HepG2 (cell line): ENCODE results near the gene DAPK1.

Experiments
- BHLHE40 ChIP-seq: IDR thresholded peaks from 2 replicates; pipeline ENCODE4 v1.6.1; 2011; ENCODE audit warnings: low read length, improper control_type of control experiment
- GABPA ChIP-seq, 2 experiments: IDR thresholded peaks; 2 replicates each; pipeline ENCODE4 v1.6.1; 2011 to 2016; ENCODE audit warnings: low read depth in 2 of 2, low read length in 1 of 2, missing biosample characterization in 1 of 2, missing genetic modification characterization in 1 of 2
- HMG20B ChIP-seq: conservative IDR thresholded peaks from 2 replicates; pipeline ENCODE4 v1.6.1; 2016; ENCODE audit warnings: missing genetic modification reagents, missing compliant biosample characterization
- NFKBIZ ChIP-seq: IDR thresholded peaks from 2 replicates; pipeline ENCODE4 v1.6.1; 2018; ENCODE audit warnings: missing genetic modification reagents, missing compliant biosample characterization
- NR3C1 ChIP-seq: sonication (generic); formaldehyde crosslinking; IDR thresholded peaks from 2 replicates; pipeline ENCODE4 v1.4.0; 2020; ENCODE audit warnings: missing genetic modification reagents
- SNAPC2 ChIP-seq: sonication (generic); formaldehyde crosslinking; IDR thresholded peaks from 2 replicates; pipeline ENCODE4 v1.8.1; 2022; ENCODE audit warnings: mild to moderate bottlenecking, missing genetic modification reagents
- SP4 ChIP-seq: sonication (generic); formaldehyde crosslinking; IDR thresholded peaks from 2 replicates; pipeline ENCODE4 v1.8.1; 2023; ENCODE audit warnings: mild to moderate bottlenecking, missing genetic modification reagents
- YY1 ChIP-seq: IDR thresholded peaks from 2 replicates; pipeline ENCODE4 v1.6.1; 2011; ENCODE audit warnings: low read length, low read depth, moderate library complexity, mild to moderate bottlenecking; ENCODE audit not compliant: insufficient read depth, insufficient replicate concordance
- ZNF331 ChIP-seq: sonication (generic); formaldehyde crosslinking; IDR thresholded peaks from 2 replicates; pipeline ENCODE4 v1.4.0; 2020; ENCODE audit warnings: missing genetic modification reagents
- ZNF382 ChIP-seq: sonication (generic); formaldehyde crosslinking; IDR thresholded peaks from 2 replicates; pipeline ENCODE4 v1.5.0; 2020; ENCODE audit warnings: missing genetic modification reagents, mild to moderate bottlenecking, borderline replicate concordance
- ZNF792 ChIP-seq: IDR thresholded peaks from 2 replicates; pipeline ENCODE4 v1.6.1; 2016
- ZSCAN29 ChIP-seq: sonication (generic); formaldehyde crosslinking; conservative IDR thresholded peaks from 2 replicates; pipeline ENCODE4 v1.4.0; 2020; ENCODE audit warnings: mild to moderate bottlenecking, missing genetic modification reagents
- TF ChIP-seq, protein P1 (sequence below): sonication (generic); formaldehyde crosslinking; IDR thresholded peaks from 2 replicates; pipeline ENCODE4 v1.5.0; 2020; ENCODE audit warnings: mild to moderate bottlenecking, missing genetic modification reagents, moderate library complexity
- TF ChIP-seq, protein P2 (sequence below): sonication (generic); formaldehyde crosslinking; IDR thresholded peaks from 2 replicates; pipeline ENCODE4 v1.4.0; 2020; ENCODE audit warnings: missing genetic modification reagents, mild to moderate bottlenecking, borderline replicate concordance

DNA sequence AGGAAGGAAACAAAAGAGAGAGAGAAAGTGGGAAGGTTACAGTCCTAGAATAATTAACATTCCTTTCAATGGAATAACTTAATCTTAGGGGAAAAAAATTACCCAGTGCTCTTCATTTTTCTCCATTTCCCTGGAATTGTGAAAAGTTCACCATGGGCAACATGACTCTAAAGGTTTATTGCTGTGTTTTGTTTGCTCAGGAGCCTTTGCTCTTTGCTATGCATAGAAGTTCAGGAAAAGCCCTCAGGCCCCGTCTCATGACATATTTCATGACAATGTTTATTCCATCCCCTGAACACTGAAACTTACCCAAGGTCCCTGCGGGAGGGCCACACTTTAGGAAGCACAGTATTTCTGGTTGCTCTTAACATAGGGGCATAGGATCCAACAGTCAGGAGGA, 218.5 kb downstream of the DAPK1 start:
- TF ChIP-seq YY1 (no peak), HMG20B (CRISPR knock-in tag) (no peak), SNAPC2 (CRISPR knock-in tag) (no peak), BHLHE40 (no peak), ZSCAN29 (CRISPR knock-in tag) (no peak), ZNF382 (CRISPR knock-in tag) (no peak), NFKBIZ (CRISPR knock-in tag) (no peak), ZNF792 (CRISPR knock-in tag) (no peak), NR3C1 (no peak), SP4 (CRISPR knock-in tag) (no peak), ZNF331 (CRISPR knock-in tag) (no peak), GABPA (IDR thresholded peaks at IDR 0.05; ENCODE audit: low read depth, low read length) (no peak), GABPA (CRISPR knock-in tag; IDR thresholded peaks at IDR 0.05; ENCODE audit: low read depth) (no peak)
- TF ChIP-seq, protein P1, sequence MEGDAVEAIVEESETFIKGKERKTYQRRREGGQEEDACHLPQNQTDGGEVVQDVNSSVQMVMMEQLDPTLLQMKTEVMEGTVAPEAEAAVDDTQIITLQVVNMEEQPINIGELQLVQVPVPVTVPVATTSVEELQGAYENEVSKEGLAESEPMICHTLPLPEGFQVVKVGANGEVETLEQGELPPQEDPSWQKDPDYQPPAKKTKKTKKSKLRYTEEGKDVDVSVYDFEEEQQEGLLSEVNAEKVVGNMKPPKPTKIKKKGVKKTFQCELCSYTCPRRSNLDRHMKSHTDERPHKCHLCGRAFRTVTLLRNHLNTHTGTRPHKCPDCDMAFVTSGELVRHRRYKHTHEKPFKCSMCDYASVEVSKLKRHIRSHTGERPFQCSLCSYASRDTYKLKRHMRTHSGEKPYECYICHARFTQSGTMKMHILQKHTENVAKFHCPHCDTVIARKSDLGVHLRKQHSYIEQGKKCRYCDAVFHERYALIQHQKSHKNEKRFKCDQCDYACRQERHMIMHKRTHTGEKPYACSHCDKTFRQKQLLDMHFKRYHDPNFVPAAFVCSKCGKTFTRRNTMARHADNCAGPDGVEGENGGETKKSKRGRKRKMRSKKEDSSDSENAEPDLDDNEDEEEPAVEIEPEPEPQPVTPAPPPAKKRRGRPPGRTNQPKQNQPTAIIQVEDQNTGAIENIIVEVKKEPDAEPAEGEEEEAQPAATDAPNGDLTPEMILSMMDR, result no peak
- TF ChIP-seq, protein P2, sequence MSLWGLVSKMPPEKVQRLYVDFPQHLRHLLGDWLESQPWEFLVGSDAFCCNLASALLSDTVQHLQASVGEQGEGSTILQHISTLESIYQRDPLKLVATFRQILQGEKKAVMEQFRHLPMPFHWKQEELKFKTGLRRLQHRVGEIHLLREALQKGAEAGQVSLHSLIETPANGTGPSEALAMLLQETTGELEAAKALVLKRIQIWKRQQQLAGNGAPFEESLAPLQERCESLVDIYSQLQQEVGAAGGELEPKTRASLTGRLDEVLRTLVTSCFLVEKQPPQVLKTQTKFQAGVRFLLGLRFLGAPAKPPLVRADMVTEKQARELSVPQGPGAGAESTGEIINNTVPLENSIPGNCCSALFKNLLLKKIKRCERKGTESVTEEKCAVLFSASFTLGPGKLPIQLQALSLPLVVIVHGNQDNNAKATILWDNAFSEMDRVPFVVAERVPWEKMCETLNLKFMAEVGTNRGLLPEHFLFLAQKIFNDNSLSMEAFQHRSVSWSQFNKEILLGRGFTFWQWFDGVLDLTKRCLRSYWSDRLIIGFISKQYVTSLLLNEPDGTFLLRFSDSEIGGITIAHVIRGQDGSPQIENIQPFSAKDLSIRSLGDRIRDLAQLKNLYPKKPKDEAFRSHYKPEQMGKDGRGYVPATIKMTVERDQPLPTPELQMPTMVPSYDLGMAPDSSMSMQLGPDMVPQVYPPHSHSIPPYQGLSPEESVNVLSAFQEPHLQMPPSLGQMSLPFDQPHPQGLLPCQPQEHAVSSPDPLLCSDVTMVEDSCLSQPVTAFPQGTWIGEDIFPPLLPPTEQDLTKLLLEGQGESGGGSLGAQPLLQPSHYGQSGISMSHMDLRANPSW (CRISPR knock-in tag), result no peak
